Measurements from ENCODE around the gene PYGO2.
"Not testable (repeated sequence)": the region's sequence is repeated elsewhere in the genome, so short reads cannot be mapped to it uniquely, and the experiment has no call there.

PYGO2 gene

GRCh38 chr1:154999571-155000410 is 38.2 kb upstream of the PYGO2 start:
- peak; percentile 71 for DNase-seq

DNA sequence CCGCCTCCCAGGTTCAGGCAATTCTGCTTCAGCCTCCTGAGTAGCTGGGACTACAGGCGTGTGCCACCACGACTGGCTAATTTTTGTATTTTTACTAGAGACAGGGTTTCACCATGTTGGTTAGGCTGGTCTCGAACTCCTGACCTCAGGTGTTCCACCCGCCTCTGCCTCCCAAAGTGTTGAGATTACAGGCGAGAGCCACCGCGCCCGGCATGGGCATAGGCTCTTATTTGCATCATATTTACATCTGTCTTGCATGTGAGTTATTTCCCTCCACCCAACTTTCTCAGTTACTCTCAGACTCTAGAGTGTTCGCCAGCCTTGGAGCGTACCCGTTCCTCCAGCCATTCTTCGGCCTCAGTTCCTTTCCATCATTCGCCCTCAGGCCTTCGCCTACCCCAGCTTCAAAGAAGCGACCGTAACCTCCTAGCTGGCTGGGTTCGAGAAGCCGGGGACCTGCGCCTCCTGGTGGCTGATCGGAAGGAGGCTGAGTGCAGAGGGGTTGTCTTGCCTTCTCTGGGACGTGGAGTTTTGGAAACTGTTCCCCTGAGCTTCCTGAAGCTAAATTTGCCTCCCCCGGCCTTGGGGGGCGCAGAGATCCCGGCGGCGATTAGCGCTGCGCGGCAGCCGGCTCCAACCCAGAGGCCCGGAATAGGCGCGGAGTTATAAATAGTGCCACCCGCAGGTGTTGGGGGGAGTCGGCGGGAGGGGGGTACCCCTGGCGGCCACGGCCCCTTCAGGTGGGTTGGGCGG is 37.4 kb upstream of the PYGO2 start:
- DNase-seq: peak; percentile 48

DNA sequence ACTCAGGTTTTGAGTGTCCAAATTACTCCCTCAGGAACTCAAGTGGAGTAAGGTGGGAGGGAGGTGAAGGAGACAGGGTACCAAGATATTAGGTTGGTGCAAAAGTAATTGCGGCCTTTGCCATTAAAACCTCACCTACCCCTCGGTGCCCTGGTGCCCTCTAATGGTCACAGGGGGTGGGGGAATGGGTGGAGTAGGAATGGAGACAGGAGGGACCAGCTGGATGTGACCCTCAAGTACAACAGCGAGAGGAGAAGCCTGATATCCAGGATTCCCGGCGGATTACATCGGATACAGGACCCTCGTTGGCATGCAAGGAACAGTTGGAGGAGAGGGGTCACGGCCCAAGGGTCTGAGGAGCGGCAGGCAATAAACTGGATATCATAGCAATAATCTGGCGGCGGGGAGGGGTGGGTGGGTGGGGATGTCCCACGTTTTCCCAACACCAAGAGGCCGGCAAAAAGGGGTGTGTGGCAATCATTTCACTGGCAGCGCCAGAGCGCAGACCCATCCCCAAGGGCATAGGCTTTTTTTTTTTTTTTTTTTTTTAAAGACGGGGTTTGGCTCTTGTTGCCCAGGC is 36.7 kb upstream of the PYGO2 start:
- DNase-seq: no peak

DNA sequence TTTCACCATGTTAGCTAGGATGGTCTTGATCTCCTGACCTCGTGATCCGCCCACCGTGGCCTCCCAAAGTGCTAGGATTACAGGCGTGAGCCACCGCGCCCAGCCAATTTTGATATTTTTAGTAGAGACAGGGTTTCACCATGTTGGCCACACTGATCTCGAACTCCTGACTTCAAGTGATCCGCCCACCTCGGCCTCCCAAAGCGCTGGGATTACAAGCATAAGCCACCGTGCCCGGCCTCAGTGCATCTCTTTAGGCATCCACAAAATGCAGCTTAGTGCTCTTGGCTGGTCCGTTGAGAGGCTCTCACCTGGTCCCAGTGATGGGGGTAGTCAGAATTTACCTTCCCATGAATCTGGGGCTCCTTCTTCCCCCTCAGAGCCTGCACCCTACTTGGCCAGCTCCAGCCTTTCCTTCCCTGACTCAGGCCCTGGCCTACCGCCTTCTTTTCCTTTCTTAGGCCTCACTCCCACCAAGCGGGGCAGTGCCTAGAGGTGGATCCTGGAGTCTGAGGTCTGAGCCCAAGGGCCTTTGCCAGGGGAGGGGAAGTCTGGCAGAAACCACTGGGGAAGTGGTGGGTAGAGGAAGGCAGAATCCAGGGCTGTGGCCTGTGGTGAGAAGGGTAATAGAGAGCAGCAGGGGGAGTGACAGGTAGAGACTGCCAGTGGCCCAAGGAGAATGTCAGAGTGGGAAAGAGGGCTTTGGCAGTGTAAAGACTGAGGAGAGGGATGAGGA is 35.6 kb upstream of the PYGO2 start:
- DNase-seq: no peak

DNA sequence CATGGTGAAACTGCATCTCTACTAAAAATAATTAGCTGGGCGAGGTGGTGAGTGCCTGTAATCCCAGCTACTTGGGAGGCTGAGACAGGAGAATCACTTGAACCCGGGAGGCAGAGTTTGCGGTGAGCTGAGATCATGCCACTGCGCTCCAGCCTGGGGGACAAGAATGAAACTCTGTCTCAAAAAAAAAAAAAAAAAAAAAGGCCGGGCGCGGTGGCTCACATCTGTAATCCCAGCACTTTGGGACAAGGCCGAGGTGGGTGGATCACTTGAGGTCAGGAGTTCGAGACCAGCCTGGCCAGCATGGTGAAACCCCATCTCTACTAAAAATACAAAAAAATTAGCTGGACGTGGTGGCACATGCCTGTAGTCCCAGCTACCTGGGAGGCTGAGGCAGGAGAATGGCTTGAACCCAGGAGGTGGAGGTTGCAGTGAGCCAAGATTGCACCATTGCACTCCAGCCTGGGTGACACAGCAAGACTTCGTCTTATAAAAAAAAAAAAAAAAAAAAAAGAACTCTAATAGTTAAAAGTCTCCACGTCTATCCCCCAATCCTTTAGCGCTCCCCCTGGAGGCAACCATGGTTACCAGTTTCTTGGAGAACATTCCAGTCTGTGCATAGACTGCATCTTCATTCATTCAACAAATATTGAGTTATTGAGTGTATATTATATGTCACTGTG is 33.9 kb upstream of the PYGO2 start:
- peak; percentile 17 for DNase-seq

GRCh38 chr1:154994591-154994990 is 33.0 kb upstream of the PYGO2 start:
- no peak for DNase-seq

GRCh38 chr1:154994269-154994587 is 32.6 kb upstream of the PYGO2 start:
- no peak for DNase-seq

DNA sequence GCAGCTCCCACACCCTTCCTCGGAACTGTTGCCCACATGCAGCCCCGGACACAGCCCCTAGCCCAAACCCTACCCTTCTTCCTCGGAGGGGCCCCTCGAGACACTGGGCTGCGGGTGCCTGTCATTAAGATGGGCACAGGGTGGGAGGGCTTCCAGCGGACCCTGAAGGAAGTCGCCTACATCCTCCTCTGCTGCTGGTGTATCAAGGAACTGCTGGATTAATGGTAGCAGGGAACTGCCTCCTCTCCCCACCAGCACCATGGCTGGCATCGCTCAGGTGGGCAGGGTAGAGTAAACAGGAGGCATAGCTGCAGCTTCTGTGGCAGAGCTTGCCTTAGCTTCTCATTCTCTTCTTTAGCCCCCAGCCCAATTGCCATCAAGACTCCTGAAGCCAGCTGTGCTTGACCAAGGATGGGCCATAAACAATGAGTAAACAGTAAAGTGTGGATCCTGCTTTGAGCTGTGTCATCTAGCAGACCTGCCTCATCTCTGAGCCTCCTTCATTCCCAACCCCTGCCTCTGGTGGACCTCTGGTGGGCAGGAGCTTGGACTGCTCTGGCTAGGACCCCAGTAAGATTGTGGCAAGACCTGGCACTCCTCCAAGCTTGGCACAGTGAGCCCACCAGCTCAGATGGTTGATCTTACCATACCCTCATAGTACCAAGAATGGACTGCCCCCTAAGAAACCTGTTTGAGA is 32.1 kb upstream of the PYGO2 start, which contains the start of gene LENEP:
Gene LENEP (plus strand): TSS at position 15 of the 697 bp plus-strand sequence. CDS start 22 bp downstream, at position 37.
- DNase-seq: no peak

DNA sequence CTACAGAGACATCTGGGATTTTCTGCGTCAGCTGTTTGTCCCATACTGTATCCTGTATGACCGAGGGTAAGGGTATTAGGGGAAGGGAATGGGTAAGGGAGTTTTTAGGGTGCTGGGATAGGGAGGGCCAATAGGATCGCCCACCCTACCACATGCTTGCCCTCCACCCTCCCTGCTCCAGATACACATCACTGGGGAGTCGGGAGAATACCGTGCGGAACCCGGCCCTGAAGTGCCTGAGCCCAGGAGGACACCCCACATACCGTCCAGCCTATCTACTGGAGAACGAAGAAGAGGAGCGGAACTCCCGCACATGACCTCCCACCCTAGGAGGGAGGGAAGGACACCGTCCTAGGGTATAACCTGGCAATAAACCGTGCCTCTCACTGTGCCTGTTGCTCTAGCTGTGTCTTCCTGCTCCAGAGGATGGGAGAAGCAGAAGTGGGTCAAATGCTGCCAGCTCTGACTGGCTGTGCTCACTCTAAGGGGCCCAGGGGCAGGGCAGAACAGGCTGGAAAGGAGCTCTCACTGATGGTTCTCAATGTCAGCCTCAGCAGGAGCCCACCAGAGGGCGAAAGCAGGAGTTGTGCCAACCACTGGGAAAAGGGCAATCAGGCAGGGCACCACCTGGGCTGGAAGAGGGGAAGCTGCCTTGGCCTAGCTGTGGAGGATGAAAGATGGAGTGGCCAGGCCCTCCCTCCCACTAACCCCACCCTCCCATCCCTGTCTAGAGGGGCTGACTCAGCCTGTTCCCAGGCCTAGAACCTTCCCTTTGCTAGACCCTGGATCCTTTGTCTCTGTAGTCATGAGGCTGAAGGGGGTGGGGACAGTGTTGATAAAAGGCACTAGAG is 31.4 kb upstream of the PYGO2 start:
- DNase-seq: no peak

- no peak for DNase-seq
Measured at GRCh38 chr1:154990276-154990675, 28.7 kb upstream of the PYGO2 start.

DNA sequence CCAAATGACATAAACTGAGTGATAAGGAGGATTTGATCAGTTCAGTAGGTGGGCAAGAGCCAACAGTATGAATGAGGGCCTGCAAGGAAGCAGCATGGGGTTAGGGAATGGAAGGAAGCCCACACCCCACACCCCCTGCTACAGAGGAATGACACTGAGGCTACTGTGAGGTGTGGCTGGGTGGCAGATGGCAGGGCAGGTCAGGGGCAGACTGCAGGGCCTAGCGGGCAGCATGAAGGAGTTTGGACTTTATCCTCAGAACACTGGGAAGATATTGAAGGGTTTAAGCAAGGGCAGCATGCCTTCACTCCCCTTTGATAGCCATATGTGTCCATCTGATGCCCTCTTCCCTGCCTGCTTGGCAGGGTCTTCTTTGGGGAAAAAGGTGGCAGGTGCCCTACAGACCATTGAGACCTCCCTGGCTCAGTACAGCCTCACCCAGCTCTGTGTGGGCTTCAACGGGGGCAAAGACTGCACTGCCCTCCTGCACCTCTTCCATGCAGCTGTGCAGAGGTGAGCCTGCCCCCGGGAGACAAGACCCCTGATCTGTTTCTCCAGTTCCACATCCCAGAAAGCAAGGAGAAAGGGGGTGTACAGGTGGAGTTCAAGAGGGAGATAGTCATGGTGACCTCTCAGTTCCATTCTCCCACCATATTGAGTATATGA is 27.7 kb upstream of the PYGO2 start:
- no peak for DNase-seq

DNA sequence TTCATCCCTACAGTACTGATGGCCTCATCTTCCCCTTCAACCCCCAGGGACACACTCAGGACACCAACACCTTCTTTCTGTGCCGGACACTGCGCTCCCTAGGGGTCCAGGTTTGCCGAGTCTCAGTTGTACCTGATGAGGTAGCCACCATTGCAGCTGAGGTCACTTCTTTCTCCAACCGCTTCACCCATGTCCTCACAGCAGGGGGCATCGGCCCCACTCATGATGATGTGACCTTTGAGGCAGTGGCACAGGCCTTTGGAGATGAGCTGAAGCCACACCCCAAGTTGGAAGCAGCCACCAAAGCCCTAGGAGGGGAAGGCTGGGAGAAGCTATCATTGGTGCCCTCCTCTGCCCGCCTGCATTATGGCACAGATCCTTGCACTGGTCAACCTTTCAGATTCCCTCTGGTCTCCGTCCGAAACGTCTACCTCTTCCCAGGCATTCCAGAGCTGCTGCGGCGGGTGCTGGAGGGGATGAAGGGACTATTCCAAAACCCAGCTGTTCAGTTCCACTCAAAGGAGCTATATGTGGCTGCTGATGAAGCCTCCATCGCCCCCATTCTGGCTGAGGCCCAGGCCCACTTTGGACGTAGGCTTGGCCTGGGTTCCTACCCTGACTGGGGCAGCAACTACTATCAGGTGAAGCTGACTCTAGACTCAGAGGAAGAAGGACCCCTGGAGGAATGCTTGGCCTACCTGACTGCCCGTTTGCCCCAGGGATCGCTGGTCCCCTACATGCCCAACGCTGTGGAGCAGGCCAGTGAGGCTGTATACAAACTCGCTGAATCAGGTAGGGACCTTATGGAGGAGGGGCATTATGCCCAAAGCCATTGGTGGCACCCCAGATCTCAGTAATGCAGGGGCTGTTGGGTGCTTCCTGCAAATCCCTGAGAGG is 26.7 kb upstream of the PYGO2 start:
- DNase-seq: no peak

DNA sequence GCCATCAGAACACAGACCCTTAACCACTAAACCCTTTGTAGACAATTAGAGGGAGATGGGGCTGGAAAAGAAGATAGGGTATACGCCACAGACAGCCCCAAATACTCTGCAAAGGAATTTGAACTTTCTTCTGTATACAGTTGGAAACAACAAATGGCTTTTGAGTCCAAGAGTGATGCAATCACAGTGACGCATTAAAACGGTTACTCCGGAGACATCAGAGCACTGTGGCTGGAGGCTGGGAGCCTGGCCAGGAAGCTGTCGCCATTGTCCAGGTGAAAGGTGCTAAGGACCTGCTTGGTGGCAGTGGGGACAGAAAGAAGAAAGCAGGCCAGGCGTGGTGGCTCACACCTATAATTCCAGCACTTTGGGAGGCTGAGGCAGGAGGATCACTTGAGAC is 25.7 kb upstream of the PYGO2 start:
- DNase-seq: no peak

DNA sequence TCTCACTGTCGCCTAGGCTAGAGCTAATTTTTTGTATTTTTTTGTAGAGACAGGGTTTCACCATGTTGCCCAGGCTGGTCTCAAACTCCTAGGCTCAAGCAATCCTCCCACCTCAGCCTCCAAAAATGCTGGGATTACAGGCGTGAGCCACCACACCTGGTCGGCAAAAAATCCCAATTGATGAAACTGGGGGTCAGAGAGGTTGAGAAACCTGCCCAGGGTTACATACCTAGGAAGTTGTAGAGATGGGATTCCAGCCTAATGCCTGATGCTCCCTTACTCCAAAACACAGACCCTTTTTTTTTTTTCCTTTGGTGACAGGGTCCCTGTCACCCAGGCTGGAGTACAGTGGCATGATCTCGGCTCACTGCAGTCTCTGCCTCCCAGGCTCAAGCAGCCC is 25.2 kb upstream of the PYGO2 start:
- not testable (repeated sequence) for DNase-seq

DNA sequence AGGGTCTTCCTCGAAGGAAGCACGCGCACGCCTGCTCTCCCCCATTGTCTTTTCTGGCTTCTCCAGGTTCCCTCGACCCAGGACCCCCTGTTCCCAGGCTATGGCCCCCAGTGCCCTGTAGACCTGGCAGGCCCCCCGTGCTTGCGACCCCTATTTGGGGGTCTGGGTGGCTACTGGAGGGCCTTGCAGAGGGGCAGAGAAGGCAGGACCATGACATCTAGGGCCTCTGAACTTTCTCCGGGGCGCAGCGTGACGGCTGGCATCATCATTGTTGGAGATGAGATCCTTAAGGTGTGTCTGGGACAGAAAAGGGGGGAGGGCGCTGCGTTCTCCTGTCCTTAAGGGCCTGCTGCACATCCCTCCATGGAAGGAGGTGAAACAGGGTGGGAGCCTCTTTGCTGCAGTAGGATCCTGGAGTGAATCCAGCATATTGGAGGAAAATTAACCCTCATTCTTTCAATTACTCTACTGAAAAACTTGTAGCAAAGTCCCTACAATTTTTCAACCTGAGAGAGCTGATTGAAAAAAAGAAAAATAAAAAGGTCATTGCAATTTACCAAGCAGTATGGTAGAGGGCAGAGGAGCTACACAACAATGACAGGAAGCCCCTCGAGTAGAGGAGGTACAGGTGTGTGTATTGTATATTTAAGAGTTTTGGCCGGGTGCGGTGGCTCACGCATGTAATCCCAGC is 22.3 kb upstream of the PYGO2 start:
- no peak for DNase-seq

GRCh38 chr1:154982897-154983648 is 21.5 kb upstream of the PYGO2 start, which contains the start of gene FLAD1:
TSS of gene FLAD1 (plus strand) at chr1:154983344. CDS start at chr1:154983695, 351 bp downstream.
- peak; percentile 99 for DNase-seq

- DNase-seq: no peak
Measured at GRCh38 chr1:154982341-154982740, 20.8 kb upstream of the PYGO2 start.

GRCh38 chr1:154978360-154978759 is 16.8 kb upstream of the PYGO2 start:
- no peak for DNase-seq

Measured in NCI-H2227 treated with DMSO at 0.1 percent for 48 hours (cell line).